Cardiac fibroblast (primary cell): Measurements from ENCODE around the gene RTL10.

ENCODE experiments used
- DNase-seq, 2 donors: peaks; one replicate each; pipeline versions ENCODE4 v3.0.0 to v3.0.0-alpha.2; 2010; ENCODE audit warnings: low read depth in 2 of 2
- H3K4me3 ChIP-seq, 2 donors: replicated peaks in 1 of 2; 1 replicate in 1 of 2; 2 replicates in 1 of 2; pipeline ENCODE4 v1.5.1; 2011; ENCODE audit warnings: low read depth in 2 of 2, low read length in 2 of 2, mild to moderate bottlenecking in 2 of 2, moderate library complexity in 1 of 2
- TF ChIP-seq, protein P1 (sequence below): IDR thresholded peaks from one replicate; pipeline ENCODE4 v1.5.1; 2011; ENCODE audit warnings: low read depth, mild to moderate bottlenecking, low read length, inconsistent platforms

Gene RTL10

DNA sequence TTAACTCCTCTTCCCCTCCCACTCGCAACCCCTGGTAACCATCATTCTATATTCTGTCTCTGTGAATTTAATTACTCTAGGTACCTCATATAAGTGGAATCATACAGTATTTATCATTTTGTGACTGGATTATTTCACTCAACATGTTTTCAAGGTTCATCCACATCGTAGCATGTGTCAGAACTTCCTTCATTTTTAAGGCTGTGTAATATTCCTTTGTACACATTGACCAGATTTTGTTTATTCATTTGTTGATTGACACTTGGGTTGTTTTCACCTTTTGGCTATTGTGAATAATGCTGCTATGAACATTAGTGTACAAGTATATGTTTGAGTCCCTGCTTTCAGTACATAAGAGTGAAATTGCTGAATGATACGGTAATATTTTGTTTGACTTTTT, 2.7 kb upstream of the RTL10 start:
- no peak for DNase-seq
- TF ChIP-seq, protein P1, sequence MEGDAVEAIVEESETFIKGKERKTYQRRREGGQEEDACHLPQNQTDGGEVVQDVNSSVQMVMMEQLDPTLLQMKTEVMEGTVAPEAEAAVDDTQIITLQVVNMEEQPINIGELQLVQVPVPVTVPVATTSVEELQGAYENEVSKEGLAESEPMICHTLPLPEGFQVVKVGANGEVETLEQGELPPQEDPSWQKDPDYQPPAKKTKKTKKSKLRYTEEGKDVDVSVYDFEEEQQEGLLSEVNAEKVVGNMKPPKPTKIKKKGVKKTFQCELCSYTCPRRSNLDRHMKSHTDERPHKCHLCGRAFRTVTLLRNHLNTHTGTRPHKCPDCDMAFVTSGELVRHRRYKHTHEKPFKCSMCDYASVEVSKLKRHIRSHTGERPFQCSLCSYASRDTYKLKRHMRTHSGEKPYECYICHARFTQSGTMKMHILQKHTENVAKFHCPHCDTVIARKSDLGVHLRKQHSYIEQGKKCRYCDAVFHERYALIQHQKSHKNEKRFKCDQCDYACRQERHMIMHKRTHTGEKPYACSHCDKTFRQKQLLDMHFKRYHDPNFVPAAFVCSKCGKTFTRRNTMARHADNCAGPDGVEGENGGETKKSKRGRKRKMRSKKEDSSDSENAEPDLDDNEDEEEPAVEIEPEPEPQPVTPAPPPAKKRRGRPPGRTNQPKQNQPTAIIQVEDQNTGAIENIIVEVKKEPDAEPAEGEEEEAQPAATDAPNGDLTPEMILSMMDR, result no peak
- H3K4me3 ChIP-seq, result no peak overlapping the region

DNA sequence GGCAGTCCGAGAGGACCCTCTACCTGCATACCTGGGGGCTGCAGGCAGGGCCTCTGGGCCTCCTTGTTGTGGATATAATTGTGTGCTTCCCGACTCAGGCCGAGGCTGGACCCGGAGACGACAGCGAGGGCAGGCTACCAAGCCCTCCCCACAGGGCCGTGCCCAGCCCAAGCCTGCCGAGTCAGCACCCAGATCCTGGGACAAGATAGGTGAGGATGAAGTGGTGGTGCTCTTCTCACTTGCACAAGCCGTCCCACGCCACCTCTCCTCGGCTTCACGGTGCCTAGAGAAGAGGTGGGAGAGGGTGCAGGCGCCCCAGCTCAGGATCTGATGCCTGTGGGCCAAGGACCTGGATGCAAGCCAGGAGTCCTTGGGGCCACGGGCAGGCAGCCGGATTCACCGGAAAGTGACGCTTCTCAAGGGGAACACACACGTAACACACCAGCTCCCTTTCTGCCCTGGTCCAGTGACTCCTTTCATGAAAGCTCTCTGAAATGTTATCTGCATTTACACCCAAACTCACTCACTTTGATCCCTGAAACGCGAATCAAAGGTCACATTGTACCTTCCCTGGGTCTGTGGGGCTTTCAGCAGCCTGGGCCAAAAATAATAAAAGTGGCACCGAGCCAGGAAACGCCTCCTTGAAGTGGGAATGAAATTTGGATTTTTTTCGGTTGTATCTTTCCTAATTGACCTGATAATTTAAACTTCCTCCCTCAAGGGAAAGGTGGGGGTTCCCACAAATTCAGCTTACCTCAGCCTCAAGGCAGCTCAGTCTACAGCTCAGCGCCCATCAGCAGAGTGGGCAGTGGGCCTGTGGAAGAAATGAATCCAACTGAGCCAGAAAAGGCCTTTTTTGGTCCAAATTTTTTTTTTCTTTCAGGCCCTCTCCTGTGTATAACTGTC, 1.1 kb upstream of the RTL10 start:
- TF ChIP-seq, protein P1, result no peak
- peak; percentile 80 to 82 for DNase-seq
- H3K4me3 ChIP-seq, result peak overlapping the region; percentile 74 to 92

DNA sequence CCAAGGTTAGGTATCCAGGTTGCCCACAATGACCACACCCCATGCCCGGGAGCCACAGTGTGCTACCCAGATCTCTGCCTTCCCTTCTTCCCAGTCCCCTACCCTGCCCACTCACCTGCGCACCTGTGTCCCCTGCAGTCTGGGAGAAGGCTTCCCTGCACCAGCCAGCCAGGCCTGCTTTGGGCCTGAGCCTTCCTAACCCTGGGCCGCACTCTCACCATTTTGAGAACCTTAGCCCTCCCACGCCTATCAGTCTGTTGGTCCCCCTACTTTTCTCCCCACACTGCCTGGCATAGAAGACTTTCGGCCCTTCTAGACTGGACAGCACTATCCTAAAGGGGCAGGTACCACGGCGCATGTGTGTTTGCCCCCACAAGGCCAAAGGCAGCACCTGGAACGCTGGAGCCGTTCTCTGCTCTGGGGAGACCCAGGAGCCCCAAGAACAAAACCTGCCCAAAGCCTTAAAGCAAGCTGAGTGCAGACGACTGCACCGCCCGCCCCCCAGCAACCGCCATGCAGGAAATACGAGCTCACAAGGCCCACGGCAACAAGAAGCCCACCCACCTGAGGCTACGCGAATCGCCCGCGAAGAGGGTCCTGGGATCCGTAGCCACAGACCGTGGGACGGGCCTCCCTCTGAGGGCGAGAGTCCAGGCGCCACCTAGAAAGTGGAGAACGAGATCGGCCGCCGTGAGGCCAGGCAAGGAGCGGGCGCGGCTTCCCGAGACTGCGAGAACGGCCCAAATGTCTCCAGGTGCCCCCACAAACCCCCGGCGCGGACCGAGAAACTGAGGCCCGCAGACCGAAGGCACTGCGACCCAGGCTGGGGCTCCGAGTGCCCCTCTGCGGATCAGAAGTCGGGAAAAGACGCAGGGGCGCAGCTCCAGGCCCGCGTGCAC, 546 bp downstream of the RTL10 start:
- TF ChIP-seq, protein P1, result no peak
- DNase-seq, result peak in 1 of 2 donors; percentile 17
- H3K4me3 ChIP-seq, result peak overlapping the region; percentile 91 to 92

DNA sequence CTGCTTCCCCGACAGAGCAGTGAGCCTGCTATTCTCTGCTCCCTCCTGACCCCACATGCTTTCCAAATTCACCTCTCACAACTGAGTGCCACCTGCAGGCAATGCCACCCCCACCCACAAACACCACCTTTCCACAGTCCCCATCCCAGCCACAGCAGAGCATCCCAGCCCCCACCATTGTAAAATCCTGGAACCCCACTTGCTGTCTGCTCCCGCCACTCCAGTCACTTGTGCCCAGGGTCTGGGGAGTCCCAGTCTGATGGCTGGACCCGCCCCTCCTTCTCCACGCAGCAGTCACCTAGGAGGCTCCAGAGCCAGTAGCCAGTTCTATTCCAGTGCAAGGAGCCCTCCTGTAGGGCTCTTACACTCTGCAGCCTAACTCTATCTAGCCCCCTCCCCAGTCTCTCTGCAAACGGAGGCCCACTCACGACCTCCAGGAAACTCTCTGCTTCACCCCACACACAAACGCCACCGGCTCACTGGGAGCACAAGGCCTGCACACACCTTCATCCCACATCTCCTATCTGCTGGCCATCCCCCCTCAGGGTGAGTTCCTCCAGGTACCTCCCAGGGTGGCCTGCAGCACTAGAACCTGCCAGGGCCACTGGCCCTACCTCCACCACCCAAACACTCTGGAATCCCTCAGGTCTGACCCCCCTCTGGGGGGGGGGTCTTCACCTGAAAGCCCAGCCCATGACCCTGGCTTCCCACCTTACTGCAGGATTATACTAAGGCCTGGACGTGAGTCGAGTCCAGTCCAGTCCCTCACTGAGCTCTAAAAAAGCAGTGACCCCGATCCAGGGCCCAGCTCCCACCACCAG, 1.4 kb downstream of the RTL10 start:
- TF ChIP-seq, protein P1, result no peak
- H3K4me3 ChIP-seq, result peak overlapping the region; percentile 91 to 92
- DNase-seq, result no peak

DNA sequence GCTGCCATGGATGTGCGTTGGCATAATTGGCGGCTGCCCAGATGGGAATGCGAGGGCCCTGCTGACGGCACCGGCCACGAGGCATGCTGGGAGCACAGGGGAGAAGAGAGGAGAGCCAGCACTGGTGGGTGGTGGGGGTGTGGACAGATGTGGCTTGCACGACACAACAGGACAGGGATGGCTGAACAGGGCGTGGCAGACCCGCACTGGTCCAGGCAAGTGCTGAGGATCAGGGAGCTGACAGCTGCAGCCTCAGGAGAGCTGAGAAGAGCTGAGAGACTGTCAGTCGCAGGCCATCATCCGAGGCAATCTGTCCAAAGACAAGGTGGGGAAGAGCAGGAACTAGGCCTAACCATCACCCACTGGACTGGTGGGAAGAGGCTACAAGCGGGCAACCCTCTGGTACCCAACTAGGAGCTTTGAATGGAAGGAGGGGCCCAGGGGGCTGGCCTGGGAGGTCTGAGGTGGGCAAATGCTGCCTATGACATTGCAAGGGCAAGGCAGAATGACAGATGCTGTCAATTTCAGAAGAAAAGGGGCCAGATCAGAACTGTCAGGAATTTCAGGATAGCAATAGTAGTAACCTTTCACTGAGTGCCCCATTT, 2.4 kb downstream of the RTL10 start:
- TF ChIP-seq, protein P1, result no peak
- peak overlapping the region in 1 of 2 donors; percentile 92 for H3K4me3 ChIP-seq
- no peak for DNase-seq
